Activated CD4-positive, alpha-beta T cell treated with anti-CD3 and anti-CD28 coated beads, Interleukin-2, amount 50 U/mL, for 48 hours (primary cell): ENCODE data around the gene CCNL2.

Experiments
- DNase-seq, 2 experiments: peaks; one replicate each; pipeline ENCODE4 v3.0.0-alpha.2; 2020

Gene CCNL2

DNA sequence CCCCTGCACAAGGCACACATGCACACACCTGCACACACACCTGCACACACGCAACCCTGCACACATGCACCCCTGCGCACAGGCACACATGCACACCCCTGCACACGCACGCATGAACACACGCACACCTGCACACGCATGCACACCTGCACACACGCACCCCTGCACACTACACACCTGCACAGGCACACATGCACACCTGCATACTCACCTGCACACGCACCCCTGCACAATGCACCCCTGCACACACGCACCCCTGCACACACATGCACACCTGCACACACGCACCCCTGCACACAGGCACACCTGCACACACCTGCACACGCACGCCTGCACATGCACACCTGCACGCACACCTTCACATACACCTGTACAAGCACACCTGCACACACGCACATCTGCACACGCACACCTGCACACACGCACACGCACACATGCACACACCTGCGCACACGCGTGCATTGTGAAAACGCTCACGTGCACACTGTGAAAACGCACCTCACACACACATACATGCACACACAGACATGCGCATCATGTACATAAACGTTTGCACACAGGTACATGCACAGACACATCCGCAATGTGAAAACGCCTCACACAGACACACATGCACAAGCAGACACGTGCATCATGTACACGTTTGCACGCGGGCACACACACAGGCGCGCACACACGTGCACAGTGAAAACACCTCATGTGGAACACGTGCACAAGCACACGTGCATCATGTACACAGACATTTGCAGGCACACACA, 58.2 kb downstream of the CCNL2 start:
- no peak for DNase-seq

DNA sequence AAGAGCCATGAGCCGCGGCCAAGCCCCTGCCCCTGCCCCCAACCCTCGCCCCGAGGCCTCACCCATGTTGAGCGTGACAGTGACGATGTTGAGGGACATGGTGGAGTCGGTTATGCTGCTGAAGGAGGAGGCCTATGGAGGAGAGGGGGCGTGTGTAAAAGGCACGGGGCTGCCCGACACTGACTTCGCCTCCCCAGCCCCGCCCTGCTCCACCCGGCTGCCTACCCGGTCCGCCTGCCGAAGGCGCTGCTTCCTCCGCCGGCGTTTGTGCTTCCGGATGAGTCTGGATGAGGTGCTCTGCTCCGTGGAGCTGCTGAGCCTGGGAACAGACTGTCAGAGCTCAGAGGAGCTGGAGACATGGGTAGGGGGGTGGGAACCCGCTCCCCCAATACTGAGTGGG, 59.0 kb downstream of the CCNL2 start:
- no peak for DNase-seq

GRCh38 chr1:1338278-1338677, 60.9 kb downstream of the CCNL2 start:
- no peak for DNase-seq

DNA sequence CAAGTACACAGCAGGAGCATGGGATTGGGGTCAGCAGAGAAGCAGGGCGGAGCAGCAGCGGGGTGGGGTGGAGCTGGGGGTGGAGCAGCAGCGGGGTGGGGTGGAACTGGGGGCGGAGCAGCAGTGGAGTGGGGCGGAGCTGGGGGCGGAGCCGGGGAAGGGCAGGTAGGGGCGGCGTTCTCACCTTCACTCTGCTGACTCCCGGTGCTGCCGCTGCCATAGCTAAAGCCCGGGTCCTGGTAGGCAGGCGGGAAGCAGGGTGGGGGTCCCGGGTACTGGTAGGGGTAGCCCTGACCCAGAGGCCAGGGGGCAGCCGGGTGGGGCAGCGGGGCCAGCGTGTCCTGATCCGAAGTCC, 61.4 kb downstream of the CCNL2 start:
- DNase-seq: peak; percentile 50 to 55

GRCh38 chr1:1336931-1337792, 62.0 kb downstream of the CCNL2 start:
- no peak for DNase-seq

DNA sequence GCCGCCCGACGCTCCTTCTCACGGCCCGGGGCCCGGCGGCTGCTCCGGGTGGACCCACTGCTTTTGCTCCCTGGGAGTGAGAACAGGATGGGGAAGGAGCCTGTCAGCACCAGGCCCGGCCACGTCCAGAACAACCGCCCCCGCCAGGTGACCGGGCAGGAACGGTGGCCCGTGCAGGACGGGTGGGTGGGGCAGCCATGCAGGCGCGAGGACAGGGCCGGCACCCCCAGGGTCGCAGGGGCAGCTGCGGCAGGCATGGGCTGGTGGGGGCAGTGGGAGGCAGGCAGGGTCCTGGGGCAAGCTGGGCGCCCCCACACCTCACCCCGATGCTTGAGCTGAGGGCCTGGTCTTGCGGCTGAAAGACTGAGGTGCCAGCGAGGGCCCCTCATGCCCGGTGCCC, 62.7 kb downstream of the CCNL2 start:
- no peak for DNase-seq

GRCh38 chr1:1335792-1336248, 63.3 kb downstream of the CCNL2 start:
- DNase-seq: no peak
